A673 (cell line): ENCODE results near the gene PXDC1. TPM values are rescaled to one million over a fixed set of nuclear protein-coding genes. Genes with fewer than 3 reads are reported as not detected.

Source experiments
- BruUV-seq: library from RNA; stranded (reverse); fragments of 400-500 nt; replicated peaks from 2 replicates; lab custom pipeline; 2021; lab: Mats Ljungman, UMichigan
- CTCF ChIA-PET: fragments of 300-600 bp; sonication (Branson Sonifier 250); formaldehyde crosslinking; loops from one replicate; lab custom pipeline; 2022; ENCODE audit warnings: antibody characterized with exemption; lab: Charles Lee
- POLR2A ChIA-PET: fragments of 300-600 bp; sonication (Branson Sonifier 250); formaldehyde crosslinking; loops from one replicate; lab custom pipeline; 2022; ENCODE audit warnings: antibody characterized with exemption; ENCODE audit not compliant: low non-redundant PET; lab: Charles Lee
- DNase-seq: peaks from one replicate; pipeline ENCODE4 v3.0.0-alpha.2; 2015; ENCODE audit warnings: low spot score
- H3K27ac ChIP-seq: fragments of 200-600 bp; sonication (generic); 2 replicates; pipeline ENCODE4 v1.5.1; 2016; ENCODE audit warnings: mixed run types, low read depth, mild to moderate bottlenecking, mixed read lengths, antibody characterized with exemption, low read length; ENCODE audit not compliant: poor library complexity, severe bottlenecking
- H3K27me3 ChIP-seq: fragments of 200-600 bp; sonication (generic); replicated peaks from 2 replicates; pipeline ENCODE4 v1.6.1; 2017; ENCODE audit warnings: mixed run types, low read depth, mild to moderate bottlenecking, mixed read lengths, antibody characterized with exemption, low read length; ENCODE audit not compliant: insufficient read depth, poor library complexity
- H3K36me3 ChIP-seq: fragments of 200-600 bp; sonication (generic); 2 replicates; pipeline ENCODE4 v1.6.1; 2016; ENCODE audit warnings: mixed run types, mild to moderate bottlenecking, mixed read lengths, antibody characterized with exemption, low read length; ENCODE audit not compliant: insufficient read depth, poor library complexity, severe bottlenecking
- H3K4me1 ChIP-seq: fragments of 200-600 bp; sonication (generic); 2 replicates; pipeline ENCODE4 v1.6.1; 2017; ENCODE audit warnings: mixed run types, mild to moderate bottlenecking, mixed read lengths, antibody characterized with exemption, low read length; ENCODE audit not compliant: insufficient read depth, poor library complexity, severe bottlenecking
- H3K4me3 ChIP-seq: fragments of 200-600 bp; sonication (generic); 2 replicates; pipeline ENCODE4 v1.5.1; 2016; ENCODE audit warnings: low read depth, mixed run types, mild to moderate bottlenecking, mixed read lengths, low read length; ENCODE audit not compliant: poor library complexity, severe bottlenecking
- H3K9me3 ChIP-seq: fragments of 200-600 bp; sonication (generic); 2 replicates; pipeline ENCODE4 v1.6.1; 2016; ENCODE audit warnings: mixed run types, low read depth, mild to moderate bottlenecking, mixed read lengths, antibody characterized with exemption, low read length; ENCODE audit not compliant: poor library complexity, severe bottlenecking
- EZH2 ChIP-seq: fragments of 200-600 bp; sonication (generic); IDR thresholded peaks from 2 replicates; pipeline ENCODE4 v1.6.1; 2017; ENCODE audit warnings: borderline replicate concordance, low read depth, mild to moderate bottlenecking, mixed read lengths, antibody characterized with exemption, low read length; ENCODE audit not compliant: poor library complexity, severe bottlenecking
- intact Hi-C: fragments of 100-400 bp; cut with micrococcal nuclease; formaldehyde crosslinking; loops from one replicate; pipeline ENCODE4 v1.10.0; 2022; ENCODE audit not compliant: unreplicated experiment
- total RNA-seq: library from RNA; stranded (reverse); gene quantifications from 2 replicates; pipeline ENCODE4 v1.2.3, GENCODE V29; 2021
- TF ChIP-seq, protein P1 (sequence below): fragments of 300-800, 200-600 bp; sonication (generic); conservative IDR thresholded peaks from 2 replicates; pipeline ENCODE4 v1.5.1; 2017; ENCODE audit warnings: low read depth, mild to moderate bottlenecking, antibody characterized with exemption, low read length, moderate library complexity, mixed read lengths

Gene PXDC1
- total RNA-seq, 1 experiment from 2014 or later = 5.2 TPM

DNA sequence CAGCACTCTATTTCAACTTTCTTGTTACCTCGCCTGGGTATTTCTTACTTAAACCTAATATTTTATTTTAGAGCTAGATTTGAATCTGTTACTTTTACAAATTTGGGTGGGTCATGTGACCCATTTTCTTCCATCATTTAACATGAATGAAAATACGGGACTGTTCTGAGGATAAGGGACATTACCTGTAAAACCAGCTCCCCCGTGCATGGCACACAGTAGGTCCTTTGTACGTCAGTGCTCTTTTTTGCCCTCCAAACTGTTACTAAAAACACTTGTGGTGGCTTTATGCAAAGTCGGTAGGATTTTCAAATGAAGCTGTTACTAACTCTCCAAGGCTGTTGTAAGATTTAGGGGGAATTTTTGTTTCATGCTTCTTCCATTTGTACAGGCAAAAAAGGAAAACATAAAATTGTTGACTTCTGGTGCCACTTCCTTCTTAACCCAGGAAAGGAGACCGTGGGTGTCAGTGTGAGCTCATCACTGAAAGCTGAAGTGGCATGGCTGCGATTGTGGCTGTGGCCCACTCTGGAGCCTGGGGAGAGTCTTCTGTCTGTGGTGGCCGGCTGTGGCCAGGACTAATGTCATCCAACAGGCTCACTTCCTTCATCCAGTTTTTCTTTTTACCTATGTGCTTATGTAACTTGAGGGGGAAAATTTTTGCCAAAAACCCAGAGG lies 40.2 kb upstream of the PXDC1 start:
- no TSS peak for BruUV-seq
- Histone ChIP-seq H3K4me3 (no peak overlapping the region), H3K27ac (no peak overlapping the region), H3K4me1 (no peaks in the 10 kb centered on the region), H3K27me3 (no peaks in the 10 kb centered on the region), H3K9me3 (no peaks in the 10 kb centered on the region), H3K36me3 (no peaks in the 10 kb centered on the region)
- ChIA-PET CTCF (no interaction called here), POLR2A (no interaction called here)
- DNase-seq = no peak
- TF ChIP-seq, protein P1, sequence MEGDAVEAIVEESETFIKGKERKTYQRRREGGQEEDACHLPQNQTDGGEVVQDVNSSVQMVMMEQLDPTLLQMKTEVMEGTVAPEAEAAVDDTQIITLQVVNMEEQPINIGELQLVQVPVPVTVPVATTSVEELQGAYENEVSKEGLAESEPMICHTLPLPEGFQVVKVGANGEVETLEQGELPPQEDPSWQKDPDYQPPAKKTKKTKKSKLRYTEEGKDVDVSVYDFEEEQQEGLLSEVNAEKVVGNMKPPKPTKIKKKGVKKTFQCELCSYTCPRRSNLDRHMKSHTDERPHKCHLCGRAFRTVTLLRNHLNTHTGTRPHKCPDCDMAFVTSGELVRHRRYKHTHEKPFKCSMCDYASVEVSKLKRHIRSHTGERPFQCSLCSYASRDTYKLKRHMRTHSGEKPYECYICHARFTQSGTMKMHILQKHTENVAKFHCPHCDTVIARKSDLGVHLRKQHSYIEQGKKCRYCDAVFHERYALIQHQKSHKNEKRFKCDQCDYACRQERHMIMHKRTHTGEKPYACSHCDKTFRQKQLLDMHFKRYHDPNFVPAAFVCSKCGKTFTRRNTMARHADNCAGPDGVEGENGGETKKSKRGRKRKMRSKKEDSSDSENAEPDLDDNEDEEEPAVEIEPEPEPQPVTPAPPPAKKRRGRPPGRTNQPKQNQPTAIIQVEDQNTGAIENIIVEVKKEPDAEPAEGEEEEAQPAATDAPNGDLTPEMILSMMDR = no peak
- TF ChIP-seq EZH2 = no peak
- intact Hi-C loops = no loop called here

DNA sequence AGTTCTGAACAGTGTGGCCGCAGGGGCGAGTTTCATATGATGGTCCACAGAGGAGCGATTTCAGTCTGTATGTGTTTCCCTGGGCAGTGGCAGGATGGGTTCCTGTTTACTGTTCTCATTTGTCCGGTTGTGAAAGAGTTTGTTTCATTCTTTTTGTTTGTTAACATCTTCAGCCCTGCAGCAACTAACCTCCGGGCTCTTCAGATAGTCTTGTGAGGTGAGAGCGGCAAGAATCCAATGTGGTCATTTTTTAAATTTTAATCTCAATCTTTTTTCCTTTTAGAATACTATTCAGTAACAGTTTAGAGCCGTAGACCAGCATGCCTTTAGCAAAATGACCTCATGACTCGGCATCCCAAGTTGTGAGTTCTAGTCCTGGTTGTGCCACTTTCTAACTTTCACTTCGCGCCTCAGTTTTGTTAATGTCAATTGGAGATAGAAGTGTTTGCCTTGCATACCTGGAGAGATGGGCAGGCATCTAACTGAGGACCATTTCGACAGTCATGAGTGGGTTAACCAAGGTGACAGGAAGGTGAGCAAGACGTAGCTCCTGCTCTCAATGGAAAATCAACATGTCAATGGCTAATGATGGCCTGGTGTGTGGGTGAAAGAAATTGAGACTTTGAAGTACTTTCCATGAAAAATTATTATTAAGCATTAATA lies 38.5 kb upstream of the PXDC1 start:
- Histone ChIP-seq H3K9me3 (no peaks in the 10 kb centered on the region), H3K4me3 (no peak overlapping the region), H3K36me3 (no peaks in the 10 kb centered on the region), H3K4me1 (no peaks in the 10 kb centered on the region), H3K27ac (no peak overlapping the region), H3K27me3 (no peaks in the 10 kb centered on the region)
- no peak for TF ChIP-seq EZH2
- TF ChIP-seq, protein P1 = no peak
- POLR2A ChIA-PET = no interaction called here
- no peak for DNase-seq
- CTCF ChIA-PET = no interaction called here
- intact Hi-C loops = no loop called here
- no TSS peak for BruUV-seq

DNA sequence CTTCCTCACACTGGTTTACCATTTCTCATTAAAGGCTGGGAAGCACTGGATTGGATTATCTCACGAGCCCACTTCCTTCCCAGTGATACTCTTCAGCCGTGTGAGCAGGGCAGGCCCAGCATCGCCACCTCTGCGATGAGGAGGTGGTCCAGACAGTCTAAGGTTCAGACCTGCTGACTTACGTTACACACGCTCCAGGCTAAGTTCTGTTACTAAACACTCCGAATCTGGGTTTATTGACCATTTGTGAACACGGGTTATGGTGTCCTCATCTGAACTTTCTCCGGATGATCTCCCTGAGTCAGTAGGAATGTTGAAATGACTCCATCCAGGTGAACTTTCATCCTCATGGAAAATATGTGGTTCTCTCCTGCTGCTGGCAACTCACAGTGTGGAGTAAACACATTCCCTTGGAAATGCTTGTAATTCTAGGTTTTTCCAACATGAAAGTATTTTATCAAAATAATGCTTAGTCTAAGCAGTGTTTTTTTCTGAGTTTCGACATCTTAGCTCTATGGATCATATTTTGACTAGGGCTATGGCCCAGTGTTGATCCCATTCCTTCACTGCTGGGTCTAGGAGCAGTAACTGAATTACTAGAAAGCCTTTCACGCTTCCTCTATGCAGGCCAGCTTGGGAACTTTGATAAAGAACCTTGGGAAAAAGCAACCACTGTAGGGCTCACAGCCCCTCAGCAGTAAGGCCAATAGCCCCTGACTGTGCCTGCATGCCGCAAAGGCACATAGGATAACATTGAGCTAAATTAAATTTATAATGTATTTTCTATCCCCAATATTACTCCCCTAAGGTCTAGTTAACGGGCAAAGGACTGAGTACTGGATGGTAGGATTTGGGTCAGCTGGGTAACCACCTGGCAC lies 37.7 kb upstream of the PXDC1 start:
- Histone ChIP-seq H3K27me3 (no peaks in the 10 kb centered on the region), H3K27ac (no peak overlapping the region), H3K4me3 (no peak overlapping the region), H3K36me3 (no peaks in the 10 kb centered on the region), H3K4me1 (no peaks in the 10 kb centered on the region), H3K9me3 (no peaks in the 10 kb centered on the region)
- intact Hi-C loops = no loop called here
- BruUV-seq = no TSS peak
- DNase-seq = no peak
- ChIA-PET CTCF (no interaction called here), POLR2A (no interaction called here)
- TF ChIP-seq EZH2 = no peak
- TF ChIP-seq, protein P1 = no peak
